GM12801 (cell line): ENCODE measurements around the gene POLA1.

Experiments
- CTCF ChIP-seq: IDR thresholded peaks from one replicate; pipeline ENCODE4 v1.5.1; 2011; ENCODE audit warnings: control low read depth; ENCODE audit not compliant: insufficient read length; ENCODE audit errors: extremely low read depth

The POLA1 gene

GRCh38 chrX:25012793-25013631 is 319.3 kb downstream of the POLA1 start:
- TF ChIP-seq CTCF: no peak

GRCh38 chrX:25013632-25014365 is 320.1 kb downstream of the POLA1 start:
- no peak for TF ChIP-seq CTCF

- no peak for TF ChIP-seq CTCF
Measured at GRCh38 chrX:25014366-25014838, 320.7 kb downstream of the POLA1 start.

- TF ChIP-seq CTCF: no peak
Measured at GRCh38 chrX:25015486-25016360, 322.0 kb downstream of the POLA1 start, which contains the start of gene ARX. ARX (minus strand) TSS chrX:25015965; CDS start chrX:25015737, 228 bp downstream.

GRCh38 chrX:25016361-25016671 is 322.6 kb downstream of the POLA1 start:
- no peak for TF ChIP-seq CTCF

- TF ChIP-seq CTCF: no peak
Measured at GRCh38 chrX:25016938-25017598, 323.4 kb downstream of the POLA1 start.
